ENCODE data around the gene ASIP. TPM values are rescaled to one million over a fixed set of nuclear protein-coding genes. Genes with fewer than 3 reads are reported as not detected.

Gene ASIP
- total RNA-seq, 1 experiment from 2014 or later, result not detected

DNA sequence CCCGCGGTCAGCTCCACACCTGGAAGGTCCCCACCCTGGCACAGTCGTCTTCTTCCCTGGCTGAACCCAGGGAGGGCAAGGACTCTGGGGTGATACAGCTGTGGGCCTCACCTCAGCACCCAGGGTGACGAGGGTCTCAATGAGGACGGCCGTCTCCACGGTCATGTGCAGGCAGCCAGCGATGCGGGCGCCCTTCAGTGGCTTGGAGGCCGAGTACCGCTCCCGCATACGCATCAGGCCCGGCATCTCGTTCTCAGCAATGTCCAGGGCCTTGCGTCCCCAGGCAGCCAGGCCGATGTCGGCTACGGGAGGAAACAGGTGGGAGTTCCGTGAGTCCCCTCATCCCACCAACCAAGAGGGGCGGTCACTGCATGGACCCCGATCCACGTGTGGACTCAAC, 54.1 kb downstream of the ASIP start:
- no peak overlapping the region for H3K18ac ChIP-seq (ENCODE audit: insufficient read length, low read depth, low read length)
- no peak overlapping the region for H2AFZ ChIP-seq (ENCODE audit: low read length)
- no peaks in the 10 kb centered on the region for H3K27me3 ChIP-seq (ENCODE audit: insufficient read depth, low read length)
- H3K23me2 ChIP-seq (ENCODE audit: insufficient read length, low read depth, low read length, poor library complexity, severe bottlenecking), result no peaks in the 10 kb centered on the region
- no peak overlapping the region for H2BK120ac ChIP-seq (ENCODE audit: low read depth, low read length, poor library complexity, severe bottlenecking)
- no peak overlapping the region for H2BK20ac ChIP-seq (ENCODE audit: low read depth, low read length, poor library complexity, severe bottlenecking)
- H2BK12ac ChIP-seq (ENCODE audit: insufficient read length, low read depth, low read length), result no peak overlapping the region
- Mint-ChIP-seq H3K36me3 (ENCODE audit: insufficient read depth in 1 of 3, low read depth in 3 of 3) (peaks cover 54 to 68% (median 65%) of the 10 kb centered on the region in 3 experiments), H3K4me1 (peaks cover 3 to 4% of the 10 kb centered on the region in 2 experiments; a peak in 1 of 4 replicates), H3K4me3 (no peak overlapping the region), H3K27ac (no peak overlapping the region), H3K27me3 (ENCODE audit: low read depth) (no peaks in the 10 kb centered on the region), H3K9me3 (no peaks in the 10 kb centered on the region)
- peaks cover 19% of the 10 kb centered on the region; the same call in 1 of the 2 replicates for H3K79me2 ChIP-seq (ENCODE audit: insufficient read depth, low read length)
- H3K9ac ChIP-seq (ENCODE audit: extremely low read depth, insufficient read length, low read length), result no peak overlapping the region
- H3K9me3 ChIP-seq (ENCODE audit: control insufficient read depth, low read depth, low read length), result no peaks in the 10 kb centered on the region
- no peak overlapping the region for H3K56ac ChIP-seq (ENCODE audit: insufficient read length, low read depth, low read length)
- H4K20me1 ChIP-seq (ENCODE audit: control insufficient read depth, insufficient read depth, insufficient read length), result no peaks in the 10 kb centered on the region
- H2BK5ac ChIP-seq (ENCODE audit: insufficient read length, low read length), result no peak overlapping the region
- H3K4me2 ChIP-seq (ENCODE audit: insufficient read depth, insufficient read length, low read length), result no peak overlapping the region
- TF ChIP-seq, protein P1, sequence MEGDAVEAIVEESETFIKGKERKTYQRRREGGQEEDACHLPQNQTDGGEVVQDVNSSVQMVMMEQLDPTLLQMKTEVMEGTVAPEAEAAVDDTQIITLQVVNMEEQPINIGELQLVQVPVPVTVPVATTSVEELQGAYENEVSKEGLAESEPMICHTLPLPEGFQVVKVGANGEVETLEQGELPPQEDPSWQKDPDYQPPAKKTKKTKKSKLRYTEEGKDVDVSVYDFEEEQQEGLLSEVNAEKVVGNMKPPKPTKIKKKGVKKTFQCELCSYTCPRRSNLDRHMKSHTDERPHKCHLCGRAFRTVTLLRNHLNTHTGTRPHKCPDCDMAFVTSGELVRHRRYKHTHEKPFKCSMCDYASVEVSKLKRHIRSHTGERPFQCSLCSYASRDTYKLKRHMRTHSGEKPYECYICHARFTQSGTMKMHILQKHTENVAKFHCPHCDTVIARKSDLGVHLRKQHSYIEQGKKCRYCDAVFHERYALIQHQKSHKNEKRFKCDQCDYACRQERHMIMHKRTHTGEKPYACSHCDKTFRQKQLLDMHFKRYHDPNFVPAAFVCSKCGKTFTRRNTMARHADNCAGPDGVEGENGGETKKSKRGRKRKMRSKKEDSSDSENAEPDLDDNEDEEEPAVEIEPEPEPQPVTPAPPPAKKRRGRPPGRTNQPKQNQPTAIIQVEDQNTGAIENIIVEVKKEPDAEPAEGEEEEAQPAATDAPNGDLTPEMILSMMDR (conservative IDR thresholded peaks at IDR 0.05), result no peak
- no peak overlapping the region for H3K4ac ChIP-seq (ENCODE audit: low read depth, low read length)
- no peak overlapping the region for H3K14ac ChIP-seq (ENCODE audit: insufficient read depth, low read length)
- H3K23ac ChIP-seq (ENCODE audit: insufficient read length, low read depth, low read length), result no peak overlapping the region
- H4K91ac ChIP-seq (ENCODE audit: insufficient read length, low read depth, low read length), result no peak overlapping the region
- WGBS (ENCODE audit: extremely low coverage, insufficient read length, low lambda C conversion rate), result no CpG with 5 or more reads among the region's 24 CpGs
- H4K5ac ChIP-seq (ENCODE audit: insufficient read length, low read depth, low read length), result no peak overlapping the region
- H3K27ac ChIP-seq (ENCODE audit: insufficient read length, low read depth, low read length), result no peak overlapping the region
- no peak overlapping the region for H2AK5ac ChIP-seq (ENCODE audit: insufficient read length, low read length)
- peaks cover 3% of the 10 kb centered on the region for H3K79me1 ChIP-seq (ENCODE audit: insufficient read depth, low read depth, low read length, poor library complexity, severe bottlenecking)
- H3K4me1 ChIP-seq (ENCODE audit: insufficient read depth, low read length), result no peaks in the 10 kb centered on the region
- no peak overlapping the region for H3T11ph ChIP-seq (ENCODE audit: low read length)
- no peak overlapping the region for H2BK15ac ChIP-seq (ENCODE audit: low read depth, low read length)
- H4K8ac ChIP-seq (replicated peaks; ENCODE audit: insufficient read length, low read depth, low read length), result no peak overlapping the region
- DNase-seq, result no peak

All from H9 (cell line).